Raji (cell line): ENCODE data around the gene PGC.

ENCODE experiments used
- POLR2A ChIP-seq: IDR thresholded peaks from 2 replicates; pipeline ENCODE4 v1.6.1; 2011; ENCODE audit warnings: low read depth, low read length, control low read depth; ENCODE audit not compliant: insufficient read depth

Gene PGC

GRCh38 chr6:41705996-41706835, 41.0 kb downstream of the PGC start:
- peak; percentile 54; the same call in 1 of the 2 replicates for TF ChIP-seq POLR2A

GRCh38 chr6:41705311-41705995, 41.7 kb downstream of the PGC start:
- TF ChIP-seq POLR2A: no peak; the same call in 1 of the 2 replicates

DNA sequence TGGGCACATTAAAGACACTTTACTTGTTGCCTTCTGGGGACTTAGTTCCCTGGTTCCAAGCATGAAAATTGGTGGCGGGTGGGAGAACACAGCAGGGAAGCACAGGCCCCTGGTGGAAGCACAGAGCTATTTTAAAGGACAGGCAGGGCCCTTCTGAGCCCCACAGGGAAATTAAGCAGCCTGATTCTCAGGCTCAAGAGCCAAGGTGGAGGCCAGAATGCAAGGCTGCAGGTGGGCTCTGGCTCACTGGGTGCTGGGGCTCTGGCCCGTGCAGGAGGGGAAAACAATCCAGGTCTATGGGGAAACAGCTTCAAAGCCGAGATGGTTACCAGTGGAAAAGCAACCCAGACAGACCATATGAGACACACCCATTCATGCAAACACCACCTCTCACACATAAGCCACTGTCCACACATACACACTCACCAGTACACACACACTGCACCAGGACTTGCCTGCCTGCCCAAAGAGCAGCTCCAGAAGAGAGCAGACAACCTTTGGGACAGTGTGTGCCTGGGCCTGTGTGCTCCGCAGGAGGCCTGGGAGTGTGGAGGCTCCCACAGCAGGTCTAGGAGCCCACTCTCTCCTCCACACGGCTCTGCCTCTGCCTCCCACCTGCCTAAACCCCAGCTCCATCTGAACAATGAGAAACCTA, 42.4 kb downstream of the PGC start:
- TF ChIP-seq POLR2A: peak; percentile 85

DNA sequence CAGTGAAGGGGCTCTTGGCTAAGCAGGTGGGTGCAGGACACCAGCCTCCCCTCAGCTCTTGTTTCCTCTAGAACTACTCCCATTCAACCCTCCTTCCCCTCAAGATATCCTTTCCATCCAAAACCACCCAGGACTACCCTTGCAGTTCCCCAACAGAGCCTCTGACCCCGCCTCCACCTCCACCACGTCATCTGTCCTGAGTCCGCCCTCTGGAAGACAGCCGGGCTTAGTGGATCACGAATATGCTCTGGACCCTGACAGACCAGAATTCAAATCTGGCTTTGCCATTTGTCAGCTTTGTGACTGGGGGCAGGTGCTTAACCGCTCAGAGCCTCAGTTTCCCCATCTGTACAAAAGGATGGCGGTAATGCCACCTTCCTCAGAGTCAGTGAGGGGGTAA, 43.2 kb downstream of the PGC start:
- no peak for TF ChIP-seq POLR2A

- no peak for TF ChIP-seq POLR2A
Observed at GRCh38 chr6:41702771-41703494, 44.3 kb downstream of the PGC start.

DNA sequence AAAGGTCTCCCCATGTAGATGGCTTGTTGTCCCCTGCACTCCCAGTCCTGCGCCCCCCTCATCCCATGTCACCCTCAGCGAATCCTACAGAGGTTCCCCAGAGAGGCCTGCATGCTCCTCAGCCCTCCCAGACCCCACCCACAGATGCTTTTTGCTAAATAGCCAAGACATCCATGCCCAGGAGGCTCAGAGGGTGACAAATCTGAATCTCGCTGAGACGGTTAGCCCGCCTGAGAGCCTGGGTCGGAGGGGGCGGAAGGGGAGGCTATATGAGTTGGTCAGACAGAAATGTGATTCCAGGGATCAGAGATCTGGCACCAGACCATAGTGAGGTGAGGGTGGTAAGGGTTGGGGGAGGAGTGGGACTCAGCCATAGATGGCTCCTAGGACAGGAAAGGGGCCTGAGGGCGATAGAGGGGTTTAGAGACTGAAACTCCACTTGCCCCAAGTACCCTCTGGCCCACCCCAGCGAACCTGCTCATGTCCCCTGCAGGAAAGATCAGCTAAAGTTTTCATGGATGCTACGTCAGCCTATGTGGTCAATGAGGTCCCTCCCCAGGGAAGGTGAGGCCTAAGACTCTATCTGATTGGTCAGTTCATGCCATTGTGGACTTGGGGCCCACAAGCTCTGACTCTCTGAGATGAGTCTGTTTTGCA, 45.0 kb downstream of the PGC start:
- no peak for TF ChIP-seq POLR2A

DNA sequence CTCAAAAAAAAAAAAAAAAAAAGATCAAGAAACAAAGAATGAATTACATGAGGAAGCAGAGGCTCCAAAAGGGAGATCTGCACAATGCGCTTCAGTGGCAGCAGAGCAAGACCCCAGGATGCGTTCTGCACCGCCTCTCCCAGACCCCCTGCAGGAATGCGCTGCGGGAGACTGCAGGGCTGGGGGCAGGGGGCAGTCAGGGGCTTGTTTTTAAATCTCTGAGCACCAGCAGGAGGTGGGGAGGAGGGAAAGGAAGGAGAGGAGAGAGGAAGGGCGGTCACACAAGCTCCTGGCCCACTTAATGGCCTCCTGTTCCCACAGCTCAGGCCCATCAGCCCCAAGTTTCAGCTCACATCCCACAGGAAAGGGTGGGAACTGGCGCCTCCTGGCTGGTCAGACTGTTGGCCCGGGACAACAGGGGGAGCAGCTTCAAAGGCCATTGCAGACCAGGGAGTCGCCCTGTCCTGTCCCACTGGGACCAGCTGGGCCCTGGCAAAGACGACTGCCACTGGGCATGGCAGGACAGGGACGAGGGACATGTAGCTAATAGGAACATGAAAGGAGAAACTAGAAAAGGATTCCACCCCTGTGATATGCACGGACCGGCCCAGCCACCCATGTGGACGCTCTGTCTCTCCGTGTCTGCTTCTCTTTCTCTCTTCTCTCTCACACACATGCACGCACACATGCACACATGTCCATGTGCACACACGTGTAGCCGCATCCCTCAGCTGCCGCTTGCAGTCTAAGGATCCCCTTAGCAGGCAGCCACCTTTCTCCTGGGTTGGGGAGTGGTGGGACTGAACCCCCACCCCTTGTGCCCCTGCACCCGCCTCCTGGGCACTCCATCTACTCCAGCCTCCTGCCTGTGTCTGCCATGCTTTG, 46.5 kb downstream of the PGC start:
- no peak for TF ChIP-seq POLR2A

GRCh38 chr6:41699063-41699462, 48.1 kb downstream of the PGC start:
- TF ChIP-seq POLR2A: no peak

GRCh38 chr6:41697861-41698781, 49.1 kb downstream of the PGC start:
- no peak for TF ChIP-seq POLR2A

GRCh38 chr6:41696788-41697187, 50.4 kb downstream of the PGC start:
- no peak for TF ChIP-seq POLR2A

GRCh38 chr6:41695825-41696224, 51.4 kb downstream of the PGC start:
- no peak for TF ChIP-seq POLR2A

- no peak for TF ChIP-seq POLR2A
Observed at GRCh38 chr6:41694815-41695526, 52.2 kb downstream of the PGC start.
